Activated B cell treated with CpG ODN at 0.5 μM for 24 hours (primary cell): ENCODE measurements around the gene TTC21A. TPM values are rescaled to one million over a fixed set of nuclear protein-coding genes. Genes with fewer than 3 reads are reported as not detected.

Source experiments
- ATAC-seq: fragments of 200-7000 bp; cut with Tn5 transposase; one replicate; pipeline ENCODE4 v1.10.0; 2021; ENCODE audit warnings: low read depth, mild to moderate bottlenecking, moderate library complexity
- CTCF ChIA-PET: fragments of 350-600 bp; sonication (Branson Sonifier 250); formaldehyde crosslinking; loops from one replicate; lab custom pipeline; 2021; ENCODE audit warnings: antibody characterized with exemption; lab: Charles Lee
- POLR2A ChIA-PET: fragments of 350-600 bp; sonication (Branson Sonifier 250); formaldehyde crosslinking; loops from one replicate; lab custom pipeline; 2021; ENCODE audit warnings: antibody characterized with exemption; lab: Charles Lee
- DNase-seq: peaks from one replicate; pipeline ENCODE4 v3.0.0; 2022
- H3K27ac Mint-ChIP-seq: one replicate; pipeline ENCODE4 v1.8.0; 2020; ENCODE audit warnings: mixed read lengths
- H3K27me3 Mint-ChIP-seq: one replicate; pipeline ENCODE4 v1.8.0; 2021; ENCODE audit warnings: mixed read lengths
- H3K36me3 Mint-ChIP-seq: one replicate; pipeline ENCODE4 v1.8.0; 2021; ENCODE audit warnings: low read depth, mixed read lengths
- H3K4me1 Mint-ChIP-seq: one replicate; pipeline ENCODE4 v1.8.0; 2021; ENCODE audit warnings: mixed read lengths
- H3K4me3 Mint-ChIP-seq: one replicate; pipeline ENCODE4 v1.8.0; 2020; ENCODE audit warnings: mild to moderate bottlenecking, mixed read lengths
- H3K9me3 Mint-ChIP-seq: one replicate; pipeline ENCODE4 v1.8.0; 2020; ENCODE audit warnings: mixed read lengths
- intact Hi-C: fragments of 100-400 bp; cut with micrococcal nuclease; formaldehyde crosslinking; loops from one replicate; pipeline ENCODE4 v1.15.1; 2024
- total RNA-seq: library from RNA; stranded (reverse); gene quantifications from 2 replicates; pipeline ENCODE4 v1.2.3, GENCODE V29; 2022
- TF ChIP-seq, protein P1 (sequence below): fragments of 200-600 bp; IDR thresholded peaks from one replicate; pipeline ENCODE4 v1.8.0; 2022; ENCODE audit warnings: antibody characterized with exemption, mild to moderate bottlenecking

Gene TTC21A
- total RNA-seq, 1 donor from 2014 or later, result 15.9 TPM

GRCh38 chr3:39185959-39186691, 78.6 kb downstream of the TTC21A start:
- Mint-ChIP-seq H3K4me3 (no peak overlapping the region), H3K36me3 (no peaks in the 10 kb centered on the region), H3K4me1 (peaks cover 11% of the 10 kb centered on the region), H3K27me3 (no peaks in the 10 kb centered on the region), H3K27ac (no peak overlapping the region), H3K9me3 (no peaks in the 10 kb centered on the region)
- DNase-seq (no peak), ATAC-seq (no peak)
- POLR2A ChIA-PET, result interaction anchor here (1.0 to 1.3 kb wide), 2 partner anchors 8 to 102 kb away, joined by 3 read pairs; no protein-coding TSS in a partner anchor
- TF ChIP-seq, protein P1, sequence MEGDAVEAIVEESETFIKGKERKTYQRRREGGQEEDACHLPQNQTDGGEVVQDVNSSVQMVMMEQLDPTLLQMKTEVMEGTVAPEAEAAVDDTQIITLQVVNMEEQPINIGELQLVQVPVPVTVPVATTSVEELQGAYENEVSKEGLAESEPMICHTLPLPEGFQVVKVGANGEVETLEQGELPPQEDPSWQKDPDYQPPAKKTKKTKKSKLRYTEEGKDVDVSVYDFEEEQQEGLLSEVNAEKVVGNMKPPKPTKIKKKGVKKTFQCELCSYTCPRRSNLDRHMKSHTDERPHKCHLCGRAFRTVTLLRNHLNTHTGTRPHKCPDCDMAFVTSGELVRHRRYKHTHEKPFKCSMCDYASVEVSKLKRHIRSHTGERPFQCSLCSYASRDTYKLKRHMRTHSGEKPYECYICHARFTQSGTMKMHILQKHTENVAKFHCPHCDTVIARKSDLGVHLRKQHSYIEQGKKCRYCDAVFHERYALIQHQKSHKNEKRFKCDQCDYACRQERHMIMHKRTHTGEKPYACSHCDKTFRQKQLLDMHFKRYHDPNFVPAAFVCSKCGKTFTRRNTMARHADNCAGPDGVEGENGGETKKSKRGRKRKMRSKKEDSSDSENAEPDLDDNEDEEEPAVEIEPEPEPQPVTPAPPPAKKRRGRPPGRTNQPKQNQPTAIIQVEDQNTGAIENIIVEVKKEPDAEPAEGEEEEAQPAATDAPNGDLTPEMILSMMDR, result no peak
- CTCF ChIA-PET, result interaction anchor here (14.8 kb wide), 1 partner anchor 104 kb away, joined by 585 read pairs; no protein-coding TSS in a partner anchor
- intact Hi-C loops, result no loop called here

GRCh38 chr3:39186692-39187151, 79.2 kb downstream of the TTC21A start:
- no peak overlapping the region for H3K4me3 Mint-ChIP-seq
- H3K27me3 Mint-ChIP-seq, result no peaks in the 10 kb centered on the region
- CTCF ChIA-PET, result interaction anchor here (0.6 to 14.8 kb wide), 2 partner anchors 22 to 104 kb away, joined by 3 to 585 read pairs; no protein-coding TSS in a partner anchor
- no peak for ATAC-seq
- H3K36me3 Mint-ChIP-seq, result no peaks in the 10 kb centered on the region
- POLR2A ChIA-PET, result interaction anchor here (1.0 to 1.3 kb wide), 2 partner anchors 9 to 102 kb away, joined by 3 read pairs; no protein-coding TSS in a partner anchor
- H3K27ac Mint-ChIP-seq, result no peak overlapping the region
- TF ChIP-seq, protein P1, result no peak
- intact Hi-C loops, result no loop called here
- peaks cover 8% of the 10 kb centered on the region for H3K4me1 Mint-ChIP-seq
- DNase-seq, result no peak
- H3K9me3 Mint-ChIP-seq, result no peaks in the 10 kb centered on the region

GRCh38 chr3:39187372-39188155, 80.1 kb downstream of the TTC21A start:
- ATAC-seq, result no peak
- ChIA-PET POLR2A (interaction anchor here (1.0 to 1.3 kb wide), 2 partner anchors 10 to 101 kb away, joined by 3 read pairs; no protein-coding TSS in a partner anchor), CTCF (interaction anchor here (1.6 to 14.8 kb wide), 4 partner anchors 22 to 190 kb away, joined by 5 to 585 read pairs (median 28); partner anchors contain the start of gene TTC21A)
- no peak for DNase-seq
- no peak overlapping the region for H3K27ac Mint-ChIP-seq
- H3K27me3 Mint-ChIP-seq, result no peaks in the 10 kb centered on the region
- no peak overlapping the region for H3K4me3 Mint-ChIP-seq
- TF ChIP-seq, protein P1, result no peak
- H3K36me3 Mint-ChIP-seq, result no peaks in the 10 kb centered on the region
- peaks cover 14% of the 10 kb centered on the region for H3K4me1 Mint-ChIP-seq
- intact Hi-C loops, result no loop called here
- H3K9me3 Mint-ChIP-seq, result no peaks in the 10 kb centered on the region

Other genes starting within 250 kb of the TTC21A start
- gene SCN11A, start 55.7 kb upstream of the TTC21A start, total RNA-seq, result 0.16 and 0.20 TPM in 2 replicates
- 47.7 and 48.9 TPM in 2 replicates for gene WDR48, start 55.7 kb upstream of the TTC21A start, total RNA-seq
- gene GORASP1, start 53 bp upstream of the TTC21A start, total RNA-seq, result 41.6 and 47.8 TPM in 2 replicates
- gene CSRNP1, start 45.9 kb downstream of the TTC21A start, total RNA-seq, result 17.5 and 18.1 TPM in 2 replicates
- gene XIRP1, start 84.9 kb downstream of the TTC21A start, total RNA-seq, result 0.29 and 0.60 TPM in 2 replicates
- 0.12 and 0.38 TPM in 2 replicates for gene CX3CR1, start 172.4 kb downstream of the TTC21A start, total RNA-seq
- gene CCR8, start 222.0 kb downstream of the TTC21A start, total RNA-seq, result not detected in 2 replicates